Measurements from ENCODE around the gene NUSAP1.

DNA sequence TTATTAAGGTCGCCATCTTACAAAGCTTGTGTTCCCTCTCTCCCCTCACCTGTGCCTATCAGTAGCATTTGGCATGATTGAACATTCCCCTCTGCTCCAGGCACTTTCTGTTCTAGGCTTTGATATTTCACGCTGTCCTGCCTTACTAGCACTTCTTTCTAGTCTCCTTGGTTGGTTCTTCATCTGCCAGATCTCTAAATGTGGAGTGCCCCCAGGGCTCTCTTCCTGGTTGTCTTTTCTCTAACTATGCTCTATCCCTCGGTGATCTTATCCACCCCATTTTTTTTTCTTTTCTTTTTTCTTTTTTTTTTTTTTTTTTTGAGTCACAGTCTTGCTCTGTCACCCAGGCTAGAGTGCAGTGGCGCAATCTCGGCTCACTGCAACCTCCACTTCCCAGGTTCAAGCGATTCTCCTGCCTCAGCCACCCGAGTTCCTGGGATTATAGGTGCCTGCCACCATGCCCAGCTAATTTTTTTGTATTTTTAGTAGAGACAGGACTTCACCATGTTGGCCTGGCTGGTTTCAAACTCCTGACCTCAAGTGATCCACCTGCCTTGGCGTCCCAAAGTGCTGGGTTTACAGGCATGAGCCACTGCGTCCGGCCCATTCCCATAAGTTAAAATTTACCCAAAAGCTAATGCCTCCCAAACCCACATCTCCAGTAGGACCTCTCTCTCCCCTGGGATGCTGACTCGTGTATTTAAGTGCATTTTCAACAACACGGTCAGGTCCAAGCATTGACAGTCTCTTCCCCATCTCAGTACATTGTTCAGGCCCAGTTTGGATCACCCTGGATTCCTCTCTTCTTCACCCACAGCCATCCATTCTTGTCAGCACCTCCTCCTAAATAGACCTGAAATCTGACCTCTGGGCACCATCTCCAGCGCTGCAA lies 5.2 kb downstream of the NUSAP1 start:
- TF ChIP-seq, protein P1, sequence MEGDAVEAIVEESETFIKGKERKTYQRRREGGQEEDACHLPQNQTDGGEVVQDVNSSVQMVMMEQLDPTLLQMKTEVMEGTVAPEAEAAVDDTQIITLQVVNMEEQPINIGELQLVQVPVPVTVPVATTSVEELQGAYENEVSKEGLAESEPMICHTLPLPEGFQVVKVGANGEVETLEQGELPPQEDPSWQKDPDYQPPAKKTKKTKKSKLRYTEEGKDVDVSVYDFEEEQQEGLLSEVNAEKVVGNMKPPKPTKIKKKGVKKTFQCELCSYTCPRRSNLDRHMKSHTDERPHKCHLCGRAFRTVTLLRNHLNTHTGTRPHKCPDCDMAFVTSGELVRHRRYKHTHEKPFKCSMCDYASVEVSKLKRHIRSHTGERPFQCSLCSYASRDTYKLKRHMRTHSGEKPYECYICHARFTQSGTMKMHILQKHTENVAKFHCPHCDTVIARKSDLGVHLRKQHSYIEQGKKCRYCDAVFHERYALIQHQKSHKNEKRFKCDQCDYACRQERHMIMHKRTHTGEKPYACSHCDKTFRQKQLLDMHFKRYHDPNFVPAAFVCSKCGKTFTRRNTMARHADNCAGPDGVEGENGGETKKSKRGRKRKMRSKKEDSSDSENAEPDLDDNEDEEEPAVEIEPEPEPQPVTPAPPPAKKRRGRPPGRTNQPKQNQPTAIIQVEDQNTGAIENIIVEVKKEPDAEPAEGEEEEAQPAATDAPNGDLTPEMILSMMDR (conservative IDR thresholded peaks at IDR 0.05; ENCODE audit: low read depth, low read length), result no peak
- TF ChIP-seq EZH2 (IDR thresholded peaks at IDR 0.05; ENCODE audit: borderline replicate concordance, low read depth, low read length, poor library complexity, severe bottlenecking), result no peak
